ENCODE data around the gene LDLR. TPM values are rescaled to one million over a fixed set of nuclear protein-coding genes. Genes with fewer than 3 reads are reported as not detected.

The LDLR gene
- total and polyA plus RNA-seq, 2 donors (not counting 3 experiments of a cell fraction or from before 2014, with no cell fraction given) = 142 to 174 TPM

DNA sequence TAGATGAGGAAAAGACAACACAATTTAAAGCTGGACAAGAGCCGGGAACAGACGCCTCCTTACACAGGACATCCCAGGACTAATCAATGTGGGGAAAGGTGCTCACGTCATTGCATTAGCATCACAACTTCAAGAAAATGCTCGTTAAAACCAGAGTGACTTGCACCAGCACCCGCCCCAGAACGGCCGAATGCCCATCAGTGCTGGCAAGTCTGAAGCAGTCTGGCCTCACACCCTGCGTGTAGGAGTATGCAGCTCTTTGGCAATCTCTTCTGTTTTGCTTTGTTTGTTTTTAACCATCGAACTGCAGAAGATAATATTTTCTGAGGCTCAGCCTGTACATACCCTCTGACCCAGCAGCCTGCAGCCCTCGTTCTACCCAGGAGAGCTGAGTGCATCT lies 44.8 kb upstream of the LDLR start:
- POLR2A ChIA-PET = no interaction called here
- no peak overlapping the region for H3K27ac ChIP-seq (ENCODE audit: insufficient read depth, low read depth, low read length)
- dilution Hi-C loops (cut with MboI; ENCODE audit: extremely low pct_ligation_motif_present, low sequenced_read_pairs) (no loop called here), intact Hi-C loops (cut with micrococcal nuclease) (no loop called here)
- H3K4me1 ChIP-seq (ENCODE audit: control insufficient read depth, extremely low read depth, insufficient read depth, low read length) = no peaks in the 10 kb centered on the region
- H3K9me3 ChIP-seq (replicated peaks; ENCODE audit: control insufficient read depth, insufficient read depth, low read length) = no peaks in the 10 kb centered on the region
- no peak overlapping the region for H3K4me2 ChIP-seq (ENCODE audit: insufficient read depth, low read length)
- DNase-seq (ENCODE audit: low read depth, low spot score) = no peak
- H3K36me3 ChIP-seq (ENCODE audit: control insufficient read depth in 2 of 2, extremely low read depth in 1 of 2, insufficient read depth in 2 of 2, low read length in 2 of 2) = peaks cover 5 to 18% of the 10 kb centered on the region in 2 experiments
- no peaks in the 10 kb centered on the region for H3K79me2 ChIP-seq (ENCODE audit: control insufficient read depth, insufficient read depth, low read length)
- BruUV-seq (replicated peaks) = no TSS peak
- H2AFZ ChIP-seq (ENCODE audit: low read depth, low read length) = no peak overlapping the region
- no peaks in the 10 kb centered on the region for H4K20me1 ChIP-seq (replicated peaks; ENCODE audit: control insufficient read depth, extremely low read depth, insufficient read depth, low read length)
- H3K9ac ChIP-seq (replicated peaks; ENCODE audit: extremely low read depth, insufficient read depth, low read length) = no peak overlapping the region
- H3K9me1 ChIP-seq (replicated peaks; ENCODE audit: control insufficient read depth, extremely low read depth, insufficient read depth, low read length) = no peaks in the 10 kb centered on the region
- CTCF ChIA-PET = interaction anchor here (1.3 to 2.3 kb wide), 2 partner anchors 9 to 82 kb away, joined by 3 to 14 read pairs; no protein-coding TSS in a partner anchor
- FAIRE-seq = no peak
- no peaks in the 10 kb centered on the region for H3K27me3 ChIP-seq (ENCODE audit: control insufficient read depth in 2 of 2, insufficient read depth in 2 of 2, low read length in 2 of 2)
- TF ChIP-seq, protein P1, sequence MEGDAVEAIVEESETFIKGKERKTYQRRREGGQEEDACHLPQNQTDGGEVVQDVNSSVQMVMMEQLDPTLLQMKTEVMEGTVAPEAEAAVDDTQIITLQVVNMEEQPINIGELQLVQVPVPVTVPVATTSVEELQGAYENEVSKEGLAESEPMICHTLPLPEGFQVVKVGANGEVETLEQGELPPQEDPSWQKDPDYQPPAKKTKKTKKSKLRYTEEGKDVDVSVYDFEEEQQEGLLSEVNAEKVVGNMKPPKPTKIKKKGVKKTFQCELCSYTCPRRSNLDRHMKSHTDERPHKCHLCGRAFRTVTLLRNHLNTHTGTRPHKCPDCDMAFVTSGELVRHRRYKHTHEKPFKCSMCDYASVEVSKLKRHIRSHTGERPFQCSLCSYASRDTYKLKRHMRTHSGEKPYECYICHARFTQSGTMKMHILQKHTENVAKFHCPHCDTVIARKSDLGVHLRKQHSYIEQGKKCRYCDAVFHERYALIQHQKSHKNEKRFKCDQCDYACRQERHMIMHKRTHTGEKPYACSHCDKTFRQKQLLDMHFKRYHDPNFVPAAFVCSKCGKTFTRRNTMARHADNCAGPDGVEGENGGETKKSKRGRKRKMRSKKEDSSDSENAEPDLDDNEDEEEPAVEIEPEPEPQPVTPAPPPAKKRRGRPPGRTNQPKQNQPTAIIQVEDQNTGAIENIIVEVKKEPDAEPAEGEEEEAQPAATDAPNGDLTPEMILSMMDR (IDR thresholded peaks at IDR 0.05; ENCODE audit: extremely low read depth in 1 of 2, insufficient read depth in 1 of 2, low read depth in 1 of 2, low read length in 2 of 2) = no peak
- TF ChIP-seq JUN (IDR thresholded peaks at IDR 0.05; ENCODE audit: borderline replicate concordance, insufficient read depth, insufficient read length, low read depth) (no peak), GATA2 (IDR thresholded peaks at IDR 0.05; ENCODE audit: insufficient read depth, insufficient read length, low read depth, low read length) (no peak), EZH2 (IDR thresholded peaks at IDR 0.05; ENCODE audit: borderline replicate concordance, low read depth, low read length, severe bottlenecking) (no peak), POLR2AphosphoS5 (IDR thresholded peaks at IDR 0.05; ENCODE audit: insufficient read depth, low read depth, low read length) (no peak), POLR2A (IDR thresholded peaks at IDR 0.05; ENCODE audit: low read depth, low read length) (no peak), MYC (IDR thresholded peaks at IDR 0.05; ENCODE audit: low read depth, low read length) (no peak), FOS (IDR thresholded peaks at IDR 0.05; ENCODE audit: borderline replicate concordance, insufficient read depth, low read length) (no peak)
- TF ChIP-seq, protein P2, sequence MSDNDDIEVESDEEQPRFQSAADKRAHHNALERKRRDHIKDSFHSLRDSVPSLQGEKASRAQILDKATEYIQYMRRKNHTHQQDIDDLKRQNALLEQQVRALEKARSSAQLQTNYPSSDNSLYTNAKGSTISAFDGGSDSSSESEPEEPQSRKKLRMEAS (IDR thresholded peaks at IDR 0.05; ENCODE audit: insufficient read depth, insufficient read length) = no peak
- H3K4me3 ChIP-seq (replicated peaks in 1 of 3; ENCODE audit: insufficient read depth in 1 of 3, low read depth in 1 of 3, low read length in 3 of 3) = no peak overlapping the region

Measured in endothelial cell of umbilical vein (primary cell).